Skin epidermis (tissue), 12 donors: ENCODE data around the gene SSR3.

Source experiments
- H3K27ac ChIP-seq, 21 experiments: fragments of 200-600 bp; sonication (generic) in 11 of 21; one replicate each; pipeline ENCODE4 v1.5.0; 2020; ENCODE audit warnings: mild to moderate bottlenecking in 3 of 21, inconsistent platforms in 2 of 21, moderate library complexity in 2 of 21
- H3K4me3 ChIP-seq, 7 experiments: fragments of 200-600 bp; sonication (generic) in 2 of 7; one replicate each; pipeline ENCODE4 v1.5.0; 2020; ENCODE audit warnings: inconsistent platforms in 2 of 7, mild to moderate bottlenecking in 2 of 7, moderate library complexity in 1 of 7

Gene SSR3

GRCh38 chr3:156507285-156507684, 47.6 kb downstream of the SSR3 start:
- no peak overlapping the region for H3K27ac ChIP-seq

DNA sequence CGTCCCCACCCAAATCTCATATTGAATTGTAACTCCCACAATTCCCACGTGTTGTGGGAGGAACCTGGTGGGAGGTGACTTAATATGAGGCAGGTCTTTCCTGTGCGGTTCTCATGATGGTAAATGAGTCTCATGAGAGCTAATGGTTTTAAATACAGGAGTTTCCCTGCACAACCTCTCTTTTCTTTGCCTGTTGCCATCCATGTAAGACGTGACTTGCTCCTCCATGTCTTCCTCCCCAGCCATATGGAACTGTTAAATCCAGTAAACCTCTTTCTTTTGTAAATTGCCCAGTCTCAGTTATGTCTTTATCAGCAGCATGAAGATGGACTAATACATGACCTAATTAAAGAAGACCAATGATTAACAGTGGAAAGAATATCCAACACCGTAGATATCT, 56.6 kb downstream of the SSR3 start:
- Histone ChIP-seq H3K27ac (no peak overlapping the region), H3K4me3 (no peak overlapping the region)

More at GRCh38 chr3:156507285-156507684, 47.6 kb downstream of the SSR3 start:
- no peak overlapping the region for H3K4me3 ChIP-seq

- Histone ChIP-seq H3K27ac (no peak overlapping the region), H3K4me3 (no peak overlapping the region)
Observed at GRCh38 chr3:156497326-156497725, 57.6 kb downstream of the SSR3 start.

DNA sequence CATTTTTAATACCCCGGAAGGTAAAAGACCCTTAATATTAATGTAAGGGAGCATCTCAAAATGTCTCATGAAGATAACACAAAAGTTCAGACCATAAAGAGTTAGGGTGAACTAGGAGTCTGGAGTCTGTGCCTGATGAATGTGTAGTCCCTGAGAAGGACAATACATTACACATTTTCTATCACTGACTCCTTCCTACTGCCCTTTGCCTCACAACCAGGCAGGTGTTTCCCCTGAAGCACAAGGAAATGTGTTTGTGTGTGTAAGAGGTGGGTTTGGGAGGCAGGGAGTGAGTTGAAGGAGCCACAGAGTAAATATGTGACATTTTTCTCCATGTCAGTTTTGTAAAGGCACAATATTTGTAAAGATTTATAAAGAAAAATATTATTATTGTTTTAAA, 59.1 kb downstream of the SSR3 start:
- no peak overlapping the region for H3K4me3 ChIP-seq
- H3K27ac ChIP-seq = no peak overlapping the region

DNA sequence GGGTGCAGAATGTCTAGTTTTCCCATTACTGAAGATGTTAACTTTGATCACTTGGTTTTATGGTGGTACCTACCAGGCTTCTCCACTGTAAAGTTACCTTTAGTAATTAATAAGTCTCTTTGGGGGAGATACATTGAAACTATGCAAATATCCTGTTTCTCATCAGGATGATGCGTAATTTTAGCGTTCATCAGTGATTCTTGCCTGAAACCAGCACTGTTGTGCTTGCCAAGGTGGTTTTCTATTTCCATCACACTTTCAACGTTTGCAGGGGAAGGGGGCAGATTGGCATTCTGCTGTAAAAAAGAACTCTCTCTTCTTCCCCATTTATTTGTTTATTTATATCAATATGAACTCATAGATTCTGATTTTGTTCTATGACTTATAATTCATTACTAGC, 61.0 kb downstream of the SSR3 start:
- Histone ChIP-seq H3K4me3 (no peak overlapping the region), H3K27ac (no peak overlapping the region)

DNA sequence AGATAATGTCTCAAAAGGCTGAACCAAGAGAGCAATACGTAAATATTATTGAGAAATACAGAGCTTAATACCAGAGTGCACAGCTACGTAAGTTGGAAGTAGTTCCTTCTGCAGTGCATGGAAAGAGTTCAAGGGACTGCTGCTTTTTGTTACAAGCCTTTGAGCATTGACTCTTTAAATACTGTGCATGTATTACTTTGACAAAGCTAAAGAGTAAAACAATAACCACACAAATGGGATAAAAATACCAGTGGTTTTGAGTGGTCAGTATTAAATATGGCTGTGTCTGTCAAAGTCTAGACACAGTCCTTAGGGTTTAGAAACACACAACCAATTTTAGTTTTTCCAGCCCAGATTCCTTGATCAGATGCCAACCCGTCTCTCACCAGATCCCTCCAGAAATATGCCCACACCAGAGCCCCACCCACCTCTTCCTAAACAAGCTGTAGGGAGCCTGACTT, 62.1 kb downstream of the SSR3 start:
- Histone ChIP-seq H3K4me3 (no peak overlapping the region), H3K27ac (peak overlapping the region in 2 of 21 experiments; percentile 19 to 35)

DNA sequence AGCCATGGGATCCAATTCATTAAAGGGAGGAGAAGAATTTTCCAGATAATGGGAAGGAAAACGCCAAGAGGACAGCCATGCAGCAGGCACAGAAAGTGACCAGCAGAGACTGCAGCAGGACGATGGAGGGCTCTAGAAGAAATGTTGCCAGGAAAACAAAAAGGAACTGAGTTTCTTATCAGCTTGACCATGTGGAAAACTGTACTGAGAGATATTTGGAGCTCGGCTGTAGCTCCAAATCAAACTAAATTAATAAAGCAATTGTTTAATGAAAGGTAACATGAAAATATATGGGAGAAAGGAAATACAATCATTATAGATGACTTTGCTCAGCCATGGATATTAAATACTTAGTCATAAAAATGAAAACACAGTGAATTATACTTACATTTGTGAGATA, 63.7 kb downstream of the SSR3 start:
- Histone ChIP-seq H3K4me3 (no peak overlapping the region), H3K27ac (no peak overlapping the region)
